Right lobe of liver (tissue), 4 donors: Measurements from ENCODE around the gene JAKMIP1.

Experiments
- POLR2A ChIP-seq: fragments of 450-650 bp; IDR thresholded peaks from one replicate; pipeline ENCODE4 v1.6.1; 2017; ENCODE audit warnings: antibody characterized with exemption, mild to moderate bottlenecking
- TF ChIP-seq, protein P1 (sequence below), 4 donors: fragments of 200-600 bp in 3 of 4; fragments of 450-650 bp in 1 of 4; IDR thresholded peaks; one replicate each; pipeline versions ENCODE4 v1.5.1 to v1.8.0; 2016 to 2022; ENCODE audit warnings: antibody characterized with exemption in 4 of 4, mild to moderate bottlenecking in 2 of 4
- donor health status: DM: no; HTN: no; CAD: no.
- donor health status: DM: no; HTN: no; CAD: no.
- donor health status: DM: no; HTN: yes; CAD: no.

DNA sequence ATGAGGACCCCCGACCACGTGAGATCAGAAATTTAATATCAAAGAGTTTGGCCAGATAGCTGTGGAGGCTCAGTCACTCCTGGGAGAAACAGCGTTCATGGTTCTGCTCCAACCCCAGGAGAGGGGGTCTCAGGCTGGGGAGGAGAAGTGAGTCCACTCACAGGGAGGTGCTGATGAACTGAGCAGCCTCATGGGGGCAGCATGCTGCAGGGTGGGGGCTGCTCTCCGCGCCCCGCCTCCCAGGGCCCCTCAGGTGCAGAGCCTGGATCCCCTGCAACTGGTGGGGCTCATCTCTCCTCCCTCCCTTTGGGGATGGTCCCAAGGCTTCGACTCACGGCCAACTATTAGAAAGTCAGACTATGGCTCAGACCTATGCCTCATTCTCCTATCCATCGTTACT lies 155.5 kb downstream of the JAKMIP1 start:
- TF ChIP-seq, protein P1, sequence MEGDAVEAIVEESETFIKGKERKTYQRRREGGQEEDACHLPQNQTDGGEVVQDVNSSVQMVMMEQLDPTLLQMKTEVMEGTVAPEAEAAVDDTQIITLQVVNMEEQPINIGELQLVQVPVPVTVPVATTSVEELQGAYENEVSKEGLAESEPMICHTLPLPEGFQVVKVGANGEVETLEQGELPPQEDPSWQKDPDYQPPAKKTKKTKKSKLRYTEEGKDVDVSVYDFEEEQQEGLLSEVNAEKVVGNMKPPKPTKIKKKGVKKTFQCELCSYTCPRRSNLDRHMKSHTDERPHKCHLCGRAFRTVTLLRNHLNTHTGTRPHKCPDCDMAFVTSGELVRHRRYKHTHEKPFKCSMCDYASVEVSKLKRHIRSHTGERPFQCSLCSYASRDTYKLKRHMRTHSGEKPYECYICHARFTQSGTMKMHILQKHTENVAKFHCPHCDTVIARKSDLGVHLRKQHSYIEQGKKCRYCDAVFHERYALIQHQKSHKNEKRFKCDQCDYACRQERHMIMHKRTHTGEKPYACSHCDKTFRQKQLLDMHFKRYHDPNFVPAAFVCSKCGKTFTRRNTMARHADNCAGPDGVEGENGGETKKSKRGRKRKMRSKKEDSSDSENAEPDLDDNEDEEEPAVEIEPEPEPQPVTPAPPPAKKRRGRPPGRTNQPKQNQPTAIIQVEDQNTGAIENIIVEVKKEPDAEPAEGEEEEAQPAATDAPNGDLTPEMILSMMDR (IDR thresholded peaks at IDR 0.05) = no peak
- TF ChIP-seq POLR2A = no peak
